Panc1 (cell line): ENCODE results near the gene KLF17.

ENCODE experiments used
- CTCF ChIP-seq: fragments of 450-650 bp; IDR thresholded peaks from 2 replicates; pipeline ENCODE4 v1.5.1; 2017; ENCODE audit warnings: mild to moderate bottlenecking
- POLR2AphosphoS5 ChIP-seq: IDR thresholded peaks from 2 replicates; pipeline ENCODE4 v1.6.1; 2012; ENCODE audit warnings: mild to moderate bottlenecking, low read depth, low read length, moderate library complexity

- peak; percentile 21; the same call in 1 of the 2 replicates for TF ChIP-seq CTCF
- no peak for TF ChIP-seq POLR2AphosphoS5
Observed at GRCh38 chr1:44168520-44169098, 50.0 kb downstream of the KLF17 start.
